GM23338 (cell line): Measurements from ENCODE around the gene CTU2. TPM values are rescaled to one million over a fixed set of nuclear protein-coding genes. Genes with fewer than 3 reads are reported as not detected.

Experiments
- ATAC-seq: fragments of 200-7000 bp; cut with Tn5 transposase; 3 replicates; pipeline ENCODE4 v1.9.1; 2020
- DNase-seq: peaks from one replicate; pipeline ENCODE4 v3.0.0-alpha.2; 2015; ENCODE audit warnings: low spot score
- H2AFZ ChIP-seq: fragments of 200-600 bp; sonication (generic); 2 replicates; pipeline ENCODE4 v1.8.0; 2016; ENCODE audit warnings: antibody characterized with exemption, mild to moderate bottlenecking, moderate library complexity
- H3F3A ChIP-seq: fragments of 200-600 bp; sonication (generic); replicated peaks from 2 replicates; pipeline ENCODE4 v1.8.0; 2017; ENCODE audit warnings: antibody characterized with exemption, mixed run types, low read depth
- H3K27ac ChIP-seq: fragments of 200-600 bp; sonication (generic); 2 replicates; pipeline ENCODE4 v1.6.1; 2016; ENCODE audit warnings: low read depth
- H3K27me3 ChIP-seq: fragments of 200-600 bp; sonication (generic); 2 replicates; pipeline ENCODE4 v1.8.0; 2016; ENCODE audit warnings: mild to moderate bottlenecking, mixed run types, moderate library complexity; ENCODE audit not compliant: insufficient read depth
- H3K36me3 ChIP-seq: fragments of 200-600 bp; sonication (generic); 2 replicates; pipeline ENCODE4 v1.8.0; 2016; ENCODE audit warnings: mild to moderate bottlenecking; ENCODE audit not compliant: insufficient read depth
- H3K4me1 ChIP-seq: fragments of 200-600 bp; sonication (generic); 2 replicates; pipeline ENCODE4 v1.8.0; 2016; ENCODE audit warnings: mild to moderate bottlenecking, moderate library complexity; ENCODE audit not compliant: insufficient read depth
- H3K4me2 ChIP-seq: fragments of 200-600 bp; sonication (generic); 2 replicates; pipeline ENCODE4 v1.7.1; 2017; ENCODE audit warnings: mixed run types
- H3K4me3 ChIP-seq: fragments of 200-600 bp; sonication (generic); 2 replicates; pipeline ENCODE4 v1.6.1; 2016; ENCODE audit warnings: mixed run types
- H3K79me2 ChIP-seq: fragments of 200-600 bp; sonication (generic); replicated peaks from 2 replicates; pipeline ENCODE4 v1.8.0; 2017; ENCODE audit warnings: mild to moderate bottlenecking; ENCODE audit not compliant: insufficient read depth
- H3K9me2 ChIP-seq: fragments of 200-600 bp; sonication (generic); 2 replicates; pipeline ENCODE4 v1.8.0; 2017; ENCODE audit not compliant: insufficient read depth
- H4K20me1 ChIP-seq: fragments of 200-600 bp; sonication (generic); replicated peaks from 2 replicates; pipeline ENCODE4 v1.8.0; 2017; ENCODE audit warnings: mild to moderate bottlenecking; ENCODE audit not compliant: insufficient read depth
- H3K27ac Mint-ChIP-seq: 2 replicates; pipeline ENCODE4 v1.8.0; 2020; ENCODE audit warnings: inconsistent platforms, mild to moderate bottlenecking, moderate library complexity, mixed read lengths
- H3K27me3 Mint-ChIP-seq: 3 replicates; pipeline ENCODE4 v1.8.0; 2022; ENCODE audit warnings: low read depth, mild to moderate bottlenecking, moderate library complexity, mixed read lengths, inconsistent platforms; ENCODE audit not compliant: insufficient read depth, poor library complexity
- H3K36me3 Mint-ChIP-seq: 3 replicates; pipeline ENCODE4 v1.8.0; 2021; ENCODE audit warnings: low read depth, mild to moderate bottlenecking, inconsistent platforms, moderate library complexity, mixed read lengths
- H3K4me1 Mint-ChIP-seq: 3 replicates; pipeline ENCODE4 v1.8.0; 2020; ENCODE audit warnings: mild to moderate bottlenecking, inconsistent platforms, mixed read lengths
- H3K4me3 Mint-ChIP-seq: 3 replicates; pipeline ENCODE4 v1.8.0; 2021; ENCODE audit warnings: moderate library complexity, mild to moderate bottlenecking, inconsistent platforms, mixed read lengths
- H3K9me3 Mint-ChIP-seq: 3 replicates; pipeline ENCODE4 v1.8.0; 2020; ENCODE audit warnings: moderate library complexity, mild to moderate bottlenecking, inconsistent platforms, mixed read lengths
- EZH2 ChIP-seq: fragments of 200-600 bp; sonication (generic); IDR thresholded peaks from one replicate; pipeline ENCODE4 v1.8.0; 2017; ENCODE audit warnings: antibody characterized with exemption, mild to moderate bottlenecking, low read depth; ENCODE audit not compliant: unreplicated experiment
- POLR2AphosphoS5 ChIP-seq: IDR thresholded peaks from 2 replicates; pipeline ENCODE4 v1.6.1; 2016; ENCODE audit warnings: antibody characterized with exemption, low read depth
- STAT1 ChIP-seq: IDR thresholded peaks from one replicate; pipeline ENCODE4 v1.6.1; 2016; ENCODE audit warnings: antibody characterized with exemption; ENCODE audit not compliant: unreplicated experiment
- polyA plus RNA-seq: library from polyadenylated mRNA; unstranded; fragments of >200 nt; fragmentation: Nextera tagmentation; extraction: Ambion mirVana; gene quantifications from 2 replicates; pipeline ENCODE4 v1.2.1, GENCODE V29; 2016
- total RNA-seq: library from RNA; depleted of rRNA; stranded (reverse); fragments of >200 nt; shearing (Covaris generic); gene quantifications from 2 replicates; pipeline ENCODE4 v1.2.3, GENCODE V29; 2014
- TF ChIP-seq, protein P1 (sequence below), 2 experiments: fragments of 200-600 bp in 1 of 2; sonication (generic) in 1 of 2; conservative IDR thresholded peaks; 2 replicates each; pipeline versions ENCODE4 v1.5.1 to v1.6.1; 2016 to 2017; ENCODE audit warnings: antibody characterized with exemption in 2 of 2, low read depth in 2 of 2, mild to moderate bottlenecking in 2 of 2, moderate library complexity in 1 of 2

Gene CTU2
- total and polyA plus RNA-seq, 2 experiments from 2014 or later = 22.3 to 25.7 TPM

GRCh38 chr16:88753602-88754001 is 47.3 kb downstream of the CTU2 start:
- TF ChIP-seq, protein P1, sequence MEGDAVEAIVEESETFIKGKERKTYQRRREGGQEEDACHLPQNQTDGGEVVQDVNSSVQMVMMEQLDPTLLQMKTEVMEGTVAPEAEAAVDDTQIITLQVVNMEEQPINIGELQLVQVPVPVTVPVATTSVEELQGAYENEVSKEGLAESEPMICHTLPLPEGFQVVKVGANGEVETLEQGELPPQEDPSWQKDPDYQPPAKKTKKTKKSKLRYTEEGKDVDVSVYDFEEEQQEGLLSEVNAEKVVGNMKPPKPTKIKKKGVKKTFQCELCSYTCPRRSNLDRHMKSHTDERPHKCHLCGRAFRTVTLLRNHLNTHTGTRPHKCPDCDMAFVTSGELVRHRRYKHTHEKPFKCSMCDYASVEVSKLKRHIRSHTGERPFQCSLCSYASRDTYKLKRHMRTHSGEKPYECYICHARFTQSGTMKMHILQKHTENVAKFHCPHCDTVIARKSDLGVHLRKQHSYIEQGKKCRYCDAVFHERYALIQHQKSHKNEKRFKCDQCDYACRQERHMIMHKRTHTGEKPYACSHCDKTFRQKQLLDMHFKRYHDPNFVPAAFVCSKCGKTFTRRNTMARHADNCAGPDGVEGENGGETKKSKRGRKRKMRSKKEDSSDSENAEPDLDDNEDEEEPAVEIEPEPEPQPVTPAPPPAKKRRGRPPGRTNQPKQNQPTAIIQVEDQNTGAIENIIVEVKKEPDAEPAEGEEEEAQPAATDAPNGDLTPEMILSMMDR (conservative IDR thresholded peaks at IDR 0.05; ENCODE audit: low read depth in 2 of 2) = 0 out of 4 replicates have a peak, but pooled peaks of 1 of the 2 experiments have one; percentile 10
- no peak for TF ChIP-seq STAT1
- no peak overlapping the region for H3K4me3 ChIP-seq
- no peak for DNase-seq
- H3K27ac Mint-ChIP-seq = 0 out of 2 replicates have a peak overlapping the region, but pooled peaks have one; percentile 71
- no peak overlapping the region for H2AFZ ChIP-seq
- peaks cover 17% of the 10 kb centered on the region for H3K4me1 Mint-ChIP-seq
- H3K27me3 Mint-ChIP-seq = peaks cover 15% of the 10 kb centered on the region
- H3F3A ChIP-seq = 0 out of 2 replicates have a peak, but pooled peaks cover 10% of the 10 kb centered on the region
- no peak overlapping the region for H3K4me2 ChIP-seq
- H3K4me3 Mint-ChIP-seq = no peak overlapping the region
- no peaks in the 10 kb centered on the region for H3K9me2 ChIP-seq
- H3K79me2 ChIP-seq = no peaks in the 10 kb centered on the region; the same call in 1 of the 2 replicates
- H3K27ac ChIP-seq = peak overlapping the region; percentile 66; the same call in 1 of the 2 replicates
- H3K4me1 ChIP-seq = no peaks in the 10 kb centered on the region
- no peaks in the 10 kb centered on the region for H3K27me3 ChIP-seq
- peaks cover 3% of the 10 kb centered on the region; the same call in 1 of the 3 replicates for H3K36me3 Mint-ChIP-seq
- no peaks in the 10 kb centered on the region for H3K9me3 Mint-ChIP-seq
- H4K20me1 ChIP-seq = no peaks in the 10 kb centered on the region
- no peaks in the 10 kb centered on the region for H3K36me3 ChIP-seq
- ATAC-seq = peak; percentile 15

DNA sequence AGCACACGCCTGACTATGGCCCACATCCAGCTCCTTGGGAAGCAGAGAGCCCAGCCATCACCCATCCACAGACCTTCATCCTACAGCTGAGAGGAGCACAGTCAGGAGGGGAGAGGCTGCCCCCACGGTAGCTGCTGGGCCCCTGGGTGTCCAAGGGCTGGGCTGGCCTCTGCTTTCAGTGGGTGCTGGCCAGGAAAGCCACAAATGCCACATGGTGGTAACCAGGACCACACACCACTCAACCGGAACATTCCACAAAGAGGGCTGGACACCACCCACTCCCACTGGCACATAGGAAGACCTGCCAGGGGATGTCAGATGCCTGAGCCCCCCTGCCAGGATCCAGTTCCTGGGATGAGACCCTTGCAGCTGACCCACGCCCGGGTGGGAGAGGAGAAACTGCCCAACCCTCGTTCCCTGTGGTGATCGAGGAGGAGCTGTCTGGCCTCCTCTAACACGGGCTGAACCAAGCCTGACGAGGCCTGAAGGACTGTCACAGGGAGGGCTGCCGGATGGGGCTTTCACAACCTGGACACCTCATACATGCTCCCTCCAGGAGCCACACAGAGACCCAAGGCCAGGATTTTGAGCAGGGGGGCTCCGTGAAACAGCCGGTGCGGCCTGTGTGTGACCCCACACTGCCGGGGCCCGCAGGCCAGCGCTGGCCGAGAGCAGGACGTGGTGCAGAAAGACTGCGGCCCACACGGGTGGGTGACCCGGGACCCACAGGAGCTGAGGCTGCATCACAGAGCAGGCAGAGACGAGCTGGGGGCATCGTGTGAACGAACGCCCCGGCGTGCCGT is 48.0 kb downstream of the CTU2 start:
- no peaks in the 10 kb centered on the region; the same call in 1 of the 2 replicates for H3K79me2 ChIP-seq
- H3K4me1 Mint-ChIP-seq = peaks cover 24% of the 10 kb centered on the region
- H3K27me3 ChIP-seq = no peaks in the 10 kb centered on the region
- H3K4me3 ChIP-seq = no peak overlapping the region
- ATAC-seq (no peak), DNase-seq (no peak)
- H3K36me3 Mint-ChIP-seq = peaks cover 3% of the 10 kb centered on the region; the same call in 1 of the 3 replicates
- no peaks in the 10 kb centered on the region for H3K36me3 ChIP-seq
- no peaks in the 10 kb centered on the region for H4K20me1 ChIP-seq
- no peak overlapping the region for H3K4me3 Mint-ChIP-seq
- no peak overlapping the region for H3K4me2 ChIP-seq
- 0 out of 2 replicates have a peak, but pooled peaks cover 16% of the 10 kb centered on the region for H3F3A ChIP-seq
- H3K27me3 Mint-ChIP-seq = peaks cover 20% of the 10 kb centered on the region
- H3K27ac Mint-ChIP-seq = no peak overlapping the region
- H3K9me3 Mint-ChIP-seq = no peaks in the 10 kb centered on the region
- peaks cover 5% of the 10 kb centered on the region; the same call in 1 of the 2 replicates for H3K4me1 ChIP-seq
- no peak overlapping the region for H2AFZ ChIP-seq
- no peak for TF ChIP-seq POLR2AphosphoS5
- H3K9me2 ChIP-seq = no peaks in the 10 kb centered on the region
- H3K27ac ChIP-seq = peak overlapping the region; percentile 66; the same call in 1 of the 2 replicates

DNA sequence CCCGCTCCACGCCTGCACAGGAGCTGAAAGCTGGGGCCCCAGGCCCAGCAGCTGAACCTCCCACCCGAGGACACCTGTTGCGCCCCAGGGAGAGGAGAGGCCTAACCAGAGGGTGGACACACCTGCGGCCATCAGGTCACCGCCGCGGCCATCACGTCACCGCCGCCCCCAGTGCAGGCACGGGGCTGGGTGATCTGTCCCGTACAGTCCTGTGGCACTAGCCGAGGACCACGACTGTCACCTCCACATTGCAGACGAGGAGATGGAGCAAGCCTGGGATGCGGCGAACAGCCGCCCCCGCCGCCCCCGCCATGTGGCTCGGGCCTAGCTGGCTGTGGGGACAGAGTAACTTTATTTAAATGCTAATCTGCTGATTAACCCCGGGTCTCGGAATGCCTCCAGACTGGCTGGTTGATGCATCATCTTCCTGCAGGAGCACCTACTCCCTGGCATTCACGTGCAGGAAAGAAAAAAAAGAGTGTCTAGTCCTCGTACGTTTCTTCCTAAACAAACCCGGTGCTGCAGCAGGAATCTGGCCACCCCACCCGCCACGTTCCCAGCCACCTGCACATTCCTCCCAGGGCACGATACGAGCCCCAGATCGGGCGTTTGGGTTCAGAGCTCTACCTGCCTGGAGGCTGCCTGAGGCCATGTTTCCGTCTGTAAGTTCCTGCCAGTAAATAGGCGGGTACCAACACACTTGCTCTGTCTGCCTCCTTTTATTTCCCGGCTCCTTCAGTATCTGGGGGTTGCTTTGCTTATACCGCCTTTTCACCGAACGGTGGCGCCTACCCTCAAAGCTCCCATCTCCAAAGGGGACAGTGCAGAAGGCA is 48.8 kb downstream of the CTU2 start:
- ATAC-seq = peak; percentile 69
- Histone ChIP-seq H3K27me3 (no peaks in the 10 kb centered on the region), H3K9me2 (no peaks in the 10 kb centered on the region), H2AFZ (no peak overlapping the region), H4K20me1 (no peaks in the 10 kb centered on the region), H3F3A (peaks cover 16% of the 10 kb centered on the region; the same call in 1 of the 2 replicates), H3K4me1 (peaks cover 5% of the 10 kb centered on the region; the same call in 1 of the 2 replicates), H3K79me2 (no peaks in the 10 kb centered on the region; the same call in 1 of the 2 replicates), H3K27ac (peak overlapping the region; percentile 50; the same call in 1 of the 2 replicates), H3K4me3 (no peak overlapping the region), H3K4me2 (0 out of 2 replicates have a peak overlapping the region, but pooled peaks have one; percentile 32), H3K36me3 (no peaks in the 10 kb centered on the region)
- H3K36me3 Mint-ChIP-seq = peaks cover 3% of the 10 kb centered on the region; the same call in 1 of the 3 replicates
- TF ChIP-seq, protein P1 (conservative IDR thresholded peaks at IDR 0.05; ENCODE audit: low read depth in 2 of 2) = peak; percentile 60 to 67
- no peak for TF ChIP-seq EZH2
- peaks cover 21% of the 10 kb centered on the region for H3K27me3 Mint-ChIP-seq
- H3K4me3 Mint-ChIP-seq = peak overlapping the region; percentile 51
- H3K4me1 Mint-ChIP-seq = peaks cover 29% of the 10 kb centered on the region
- peak overlapping the region; percentile 82; the same call in 1 of the 2 replicates for H3K27ac Mint-ChIP-seq
- peak; percentile 78 for DNase-seq
- no peaks in the 10 kb centered on the region for H3K9me3 Mint-ChIP-seq
